K562 (cell line): ENCODE data around the gene CD9.

ENCODE experiments used
- FOXA1 ChIP-seq: fragments of 450-650 bp; IDR thresholded peaks from 2 replicates; pipeline ENCODE4 v1.6.1; 2016; ENCODE audit warnings: mild to moderate bottlenecking, borderline replicate concordance
- HDAC2 ChIP-seq: fragments of 450-650 bp; IDR thresholded peaks from 2 replicates; pipeline ENCODE4 v1.6.1; 2016; ENCODE audit warnings: mild to moderate bottlenecking
- POLR2A ChIP-seq: fragments of 450-650 bp; conservative IDR thresholded peaks from 2 replicates; pipeline ENCODE4 v1.6.1; 2016
- RAD21 ChIP-seq, 2 experiments: fragments of 250-450 bp in 1 of 2; fragments of 450-650 bp in 1 of 2; sonication (Bioruptor Pico) in 1 of 2; formaldehyde crosslinking in 1 of 2; IDR thresholded peaks in 1 of 2; conservative IDR thresholded peaks in 1 of 2; 2 replicates each; pipeline versions ENCODE4 v1.4.0 to v1.8.0; 2020 to 2022; ENCODE audit warnings: mild to moderate bottlenecking in 2 of 2, moderate library complexity in 1 of 2
- TCF7L2 ChIP-seq: fragments of 150-350 bp; IDR thresholded peaks from 2 replicates; pipeline ENCODE4 v1.6.1; 2016; ENCODE audit warnings: low read depth, mild to moderate bottlenecking, low read length, moderate library complexity
- TCFL5 ChIP-seq: fragments of 250-450 bp; sonication (Bioruptor Pico); conservative IDR thresholded peaks from 2 replicates; pipeline ENCODE4 v1.6.1; 2021; ENCODE audit warnings: mild to moderate bottlenecking, moderate library complexity, matching md5 sums
- TF ChIP-seq, protein P1 (sequence below): fragments of 250-450 bp; sonication (Bioruptor Pico); IDR thresholded peaks from 2 replicates; pipeline ENCODE4 v1.5.0; 2020; ENCODE audit warnings: mild to moderate bottlenecking

- TF ChIP-seq, protein P1, sequence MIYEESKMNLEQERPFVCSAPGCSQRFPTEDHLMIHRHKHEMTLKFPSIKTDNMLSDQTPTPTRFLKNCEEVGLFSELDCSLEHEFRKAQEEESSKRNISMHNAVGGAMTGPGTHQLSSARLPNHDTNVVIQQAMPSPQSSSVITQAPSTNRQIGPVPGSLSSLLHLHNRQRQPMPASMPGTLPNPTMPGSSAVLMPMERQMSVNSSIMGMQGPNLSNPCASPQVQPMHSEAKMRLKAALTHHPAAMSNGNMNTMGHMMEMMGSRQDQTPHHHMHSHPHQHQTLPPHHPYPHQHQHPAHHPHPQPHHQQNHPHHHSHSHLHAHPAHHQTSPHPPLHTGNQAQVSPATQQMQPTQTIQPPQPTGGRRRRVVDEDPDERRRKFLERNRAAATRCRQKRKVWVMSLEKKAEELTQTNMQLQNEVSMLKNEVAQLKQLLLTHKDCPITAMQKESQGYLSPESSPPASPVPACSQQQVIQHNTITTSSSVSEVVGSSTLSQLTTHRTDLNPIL (CRISPR knock-in tag) = no peak
- TF ChIP-seq POLR2A (no peak), RAD21 (CRISPR knock-in tag; conservative IDR thresholded peaks at IDR 0.05 in 1 of 2, IDR thresholded peaks at IDR 0.05 in 1 of 2) (no peak), FOXA1 (no peak), TCFL5 (CRISPR knock-in tag) (no peak), TCF7L2 (no peak), HDAC2 (no peak)
Observed at GRCh38 chr12:6206327-6206726, 6.1 kb downstream of the CD9 start.
